ENCODE results near the gene PRKAG2. TPM values are rescaled to one million over a fixed set of nuclear protein-coding genes. Genes with fewer than 3 reads are reported as not detected.
"Not testable (repeated sequence)": the region's sequence is repeated elsewhere in the genome, so short reads cannot be mapped to it uniquely, and the experiment has no call there.

Gene PRKAG2
- total RNA-seq, 1 experiment from 2014 or later, result 73.9 TPM

DNA sequence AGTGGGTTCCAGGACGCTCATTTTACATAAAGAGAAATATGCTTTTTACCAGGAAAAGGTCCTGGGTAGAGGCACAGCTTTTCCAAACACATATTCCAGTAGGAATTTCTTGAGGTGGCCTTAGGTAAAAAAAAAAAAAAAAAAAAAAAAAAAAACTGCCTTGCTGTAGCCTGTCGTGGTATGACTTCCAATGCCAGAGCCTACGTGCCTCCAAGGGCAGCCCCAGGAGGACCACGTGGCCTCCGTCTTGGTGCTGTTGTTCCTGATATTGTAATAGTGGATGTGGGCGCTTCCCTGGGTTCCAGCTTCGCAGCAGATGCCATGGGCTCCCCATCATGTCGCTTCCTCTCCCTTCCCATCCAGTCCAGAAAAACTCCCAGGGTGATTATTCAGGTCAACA lies 49.3 kb downstream of the PRKAG2 start:
- POLR2A ChIA-PET, result no interaction called here
- no peak for DNase-seq (ENCODE audit: unreplicated experiment)
- no peaks in the 10 kb centered on the region for H3K9me3 Mint-ChIP-seq (ENCODE audit: unreplicated experiment)
- BruUV-seq (replicated peaks), result no TSS peak
- H3K27ac Mint-ChIP-seq (ENCODE audit: low read depth, unreplicated experiment), result no peak overlapping the region
- peaks cover 4% of the 10 kb centered on the region for H3K36me3 Mint-ChIP-seq (ENCODE audit: insufficient read depth, unreplicated experiment)
- H3K27me3 Mint-ChIP-seq (ENCODE audit: insufficient read depth, unreplicated experiment), result no peaks in the 10 kb centered on the region
- intact Hi-C loops (cut with micrococcal nuclease), result no loop called here
- H3K4me1 Mint-ChIP-seq (ENCODE audit: insufficient read depth, unreplicated experiment), result no peaks in the 10 kb centered on the region
- no peak overlapping the region for H3K4me3 Mint-ChIP-seq (ENCODE audit: unreplicated experiment)
- TF ChIP-seq, protein P1, sequence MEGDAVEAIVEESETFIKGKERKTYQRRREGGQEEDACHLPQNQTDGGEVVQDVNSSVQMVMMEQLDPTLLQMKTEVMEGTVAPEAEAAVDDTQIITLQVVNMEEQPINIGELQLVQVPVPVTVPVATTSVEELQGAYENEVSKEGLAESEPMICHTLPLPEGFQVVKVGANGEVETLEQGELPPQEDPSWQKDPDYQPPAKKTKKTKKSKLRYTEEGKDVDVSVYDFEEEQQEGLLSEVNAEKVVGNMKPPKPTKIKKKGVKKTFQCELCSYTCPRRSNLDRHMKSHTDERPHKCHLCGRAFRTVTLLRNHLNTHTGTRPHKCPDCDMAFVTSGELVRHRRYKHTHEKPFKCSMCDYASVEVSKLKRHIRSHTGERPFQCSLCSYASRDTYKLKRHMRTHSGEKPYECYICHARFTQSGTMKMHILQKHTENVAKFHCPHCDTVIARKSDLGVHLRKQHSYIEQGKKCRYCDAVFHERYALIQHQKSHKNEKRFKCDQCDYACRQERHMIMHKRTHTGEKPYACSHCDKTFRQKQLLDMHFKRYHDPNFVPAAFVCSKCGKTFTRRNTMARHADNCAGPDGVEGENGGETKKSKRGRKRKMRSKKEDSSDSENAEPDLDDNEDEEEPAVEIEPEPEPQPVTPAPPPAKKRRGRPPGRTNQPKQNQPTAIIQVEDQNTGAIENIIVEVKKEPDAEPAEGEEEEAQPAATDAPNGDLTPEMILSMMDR (IDR thresholded peaks at IDR 0.05; ENCODE audit: unreplicated experiment), result no peak
- CTCF ChIA-PET, result no interaction called here

DNA sequence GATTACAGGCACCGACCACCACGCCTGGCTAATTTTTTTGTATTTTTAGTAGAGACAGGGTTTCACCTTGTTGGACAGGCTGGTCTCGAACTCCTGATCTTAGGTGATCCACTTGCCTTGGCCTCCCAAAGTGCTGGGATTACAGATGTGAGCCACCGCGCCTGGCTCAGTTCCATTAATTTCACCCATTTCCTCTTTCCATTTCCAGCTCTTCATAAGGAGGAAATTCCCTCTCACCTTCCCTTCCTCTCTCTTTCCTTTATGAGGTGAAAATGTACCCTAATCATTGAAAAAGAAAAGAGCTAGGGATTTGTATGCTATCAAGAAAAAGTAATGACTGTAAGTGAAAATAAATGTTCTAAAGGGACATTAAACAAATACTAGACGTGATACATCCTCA lies 50.6 kb downstream of the PRKAG2 start:
- H3K27me3 Mint-ChIP-seq (ENCODE audit: insufficient read depth, unreplicated experiment); H3K4me3 Mint-ChIP-seq (ENCODE audit: unreplicated experiment); H3K4me1 Mint-ChIP-seq (ENCODE audit: insufficient read depth, unreplicated experiment); H3K9me3 Mint-ChIP-seq (ENCODE audit: unreplicated experiment); H3K36me3 Mint-ChIP-seq (ENCODE audit: insufficient read depth, unreplicated experiment); DNase-seq (ENCODE audit: unreplicated experiment); intact Hi-C loops (cut with micrococcal nuclease); H3K27ac Mint-ChIP-seq (ENCODE audit: low read depth, unreplicated experiment); BruUV-seq (replicated peaks): not testable (repeated sequence)
- ChIA-PET POLR2A (interaction anchor here (1.1 kb wide), 1 partner anchor 19 kb away, joined by 3 read pairs; no protein-coding TSS in a partner anchor), CTCF (interaction anchor here (0.6 kb wide), 1 partner anchor 340 kb away, joined by 3 read pairs; no protein-coding TSS in a partner anchor)

DNA sequence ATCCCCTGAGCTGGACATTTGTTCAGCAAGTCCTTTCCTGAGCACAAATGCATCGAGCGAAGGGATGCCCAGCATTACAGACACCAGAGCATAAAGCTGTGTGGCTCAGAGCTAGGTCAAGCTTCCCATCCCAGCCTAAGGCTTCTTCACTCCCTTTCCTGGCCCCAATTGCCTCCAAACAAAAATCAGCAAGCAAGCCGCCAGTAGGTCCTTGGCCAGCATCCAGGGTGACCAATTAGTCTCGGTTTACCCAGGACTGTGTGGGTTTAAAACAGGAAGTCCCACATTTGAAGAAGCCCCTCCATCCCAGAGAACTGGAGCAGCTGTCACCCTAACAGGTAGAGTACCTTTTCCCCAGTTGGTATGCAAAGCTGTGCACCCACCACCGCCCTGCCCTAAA lies 51.2 kb downstream of the PRKAG2 start:
- H3K4me1 Mint-ChIP-seq (ENCODE audit: insufficient read depth, unreplicated experiment), result no peaks in the 10 kb centered on the region
- BruUV-seq (replicated peaks), result no TSS peak
- ChIA-PET CTCF (interaction anchor here (0.6 kb wide), 1 partner anchor 341 kb away, joined by 3 read pairs; no protein-coding TSS in a partner anchor), POLR2A (interaction anchor here (0.5 to 1.1 kb wide), 2 partner anchors 19 to 37 kb away, joined by 3 read pairs; no protein-coding TSS in a partner anchor)
- H3K36me3 Mint-ChIP-seq (ENCODE audit: insufficient read depth, unreplicated experiment), result peaks cover 4% of the 10 kb centered on the region
- H3K9me3 Mint-ChIP-seq (ENCODE audit: unreplicated experiment), result no peaks in the 10 kb centered on the region
- intact Hi-C loops (cut with micrococcal nuclease), result no loop called here
- H3K27me3 Mint-ChIP-seq (ENCODE audit: insufficient read depth, unreplicated experiment), result no peaks in the 10 kb centered on the region
- TF ChIP-seq, protein P1 (IDR thresholded peaks at IDR 0.05; ENCODE audit: unreplicated experiment), result no peak
- H3K4me3 Mint-ChIP-seq (ENCODE audit: unreplicated experiment), result no peak overlapping the region
- no peak overlapping the region for H3K27ac Mint-ChIP-seq (ENCODE audit: low read depth, unreplicated experiment)
- no peak for DNase-seq (ENCODE audit: unreplicated experiment)

DNA sequence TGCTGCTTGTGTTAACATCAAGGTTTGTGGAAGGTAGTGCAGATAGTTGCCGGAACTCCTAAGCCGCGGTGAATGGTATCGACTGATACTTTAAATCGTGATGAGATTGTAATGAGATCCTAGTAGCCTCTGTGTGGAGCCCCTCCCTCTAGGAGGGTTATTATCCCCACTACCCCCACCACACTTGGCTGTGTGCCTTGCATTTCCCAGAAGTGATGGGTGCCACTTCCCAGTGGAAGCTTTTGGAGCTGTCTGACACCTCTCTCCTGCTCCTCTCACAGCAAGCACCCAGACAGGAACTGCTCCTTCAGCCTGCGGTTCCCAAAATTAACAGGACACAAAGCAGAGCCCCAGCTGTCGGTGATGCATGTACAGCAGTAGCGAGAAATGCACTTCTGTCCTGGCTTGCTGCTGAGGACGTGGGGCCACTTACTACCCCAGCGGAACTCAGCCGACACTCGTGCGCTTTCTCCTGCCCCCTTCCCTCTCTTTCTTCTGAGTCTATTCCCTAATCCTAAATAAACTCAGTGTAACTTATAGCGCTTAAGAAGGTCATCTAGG lies 52.5 kb downstream of the PRKAG2 start:
- ChIA-PET CTCF (interaction anchor here (0.6 kb wide), 1 partner anchor 194 kb away, joined by 3 read pairs; no protein-coding TSS in a partner anchor), POLR2A (no interaction called here)
- no peak for DNase-seq (ENCODE audit: unreplicated experiment)
- BruUV-seq (replicated peaks), result no TSS peak
- TF ChIP-seq, protein P1 (IDR thresholded peaks at IDR 0.05; ENCODE audit: unreplicated experiment), result no peak
- no peaks in the 10 kb centered on the region for H3K9me3 Mint-ChIP-seq (ENCODE audit: unreplicated experiment)
- intact Hi-C loops (cut with micrococcal nuclease), result no loop called here
- no peak overlapping the region for H3K27ac Mint-ChIP-seq (ENCODE audit: low read depth, unreplicated experiment)
- H3K4me3 Mint-ChIP-seq (ENCODE audit: unreplicated experiment), result no peak overlapping the region
- H3K4me1 Mint-ChIP-seq (ENCODE audit: insufficient read depth, unreplicated experiment), result no peaks in the 10 kb centered on the region
- H3K36me3 Mint-ChIP-seq (ENCODE audit: insufficient read depth, unreplicated experiment), result peaks cover 4% of the 10 kb centered on the region
- no peaks in the 10 kb centered on the region for H3K27me3 Mint-ChIP-seq (ENCODE audit: insufficient read depth, unreplicated experiment)
